Kidney (tissue), 14 donors: ENCODE data around the gene SH3PXD2B. TPM values are rescaled to one million over a fixed set of nuclear protein-coding genes. Genes with fewer than 3 reads are reported as not detected.

Experiments
- DNase-seq, 5 donors: peaks; one replicate each; pipeline ENCODE4 v3.0.0-alpha.2; 2013 to 2020
- FAIRE-seq: peaks from 2 replicates; lab custom pipeline; 2012; peaks lifted over from hg19 to GRCh38; lab: Jason Lieb, UNC
- H3K27ac ChIP-seq, 2 donors: one replicate each; pipeline ENCODE4 v1.7.0; 2013; ENCODE audit warnings: low read depth in 2 of 2, low read length in 2 of 2, inconsistent platforms in 1 of 2
- H3K27me3 ChIP-seq: one replicate; pipeline ENCODE4 v1.7.1; 2013; ENCODE audit warnings: low read length, inconsistent platforms; ENCODE audit not compliant: control insufficient read depth, insufficient read depth
- H3K36me3 ChIP-seq, 3 donors: one replicate each; pipeline versions ENCODE4 v1.7.0 to v1.7.1; 2013; ENCODE audit warnings: low read length in 3 of 3, control low read depth in 1 of 3, inconsistent platforms in 1 of 3; ENCODE audit not compliant: insufficient read depth in 3 of 3, control insufficient read depth in 2 of 3
- H3K4me1 ChIP-seq, 3 donors: one replicate each; pipeline versions ENCODE4 v1.7.0 to v1.7.1; 2013; ENCODE audit warnings: low read length in 3 of 3, inconsistent platforms in 1 of 3, low read depth in 1 of 3; ENCODE audit not compliant: control insufficient read depth in 2 of 3, insufficient read depth in 2 of 3
- H3K4me3 ChIP-seq, 3 donors: one replicate each; pipeline versions ENCODE4 v1.7.0 to v1.8.1; 2013; ENCODE audit warnings: low read length in 3 of 3, control low read depth in 1 of 3, inconsistent platforms in 1 of 3
- H3K9ac ChIP-seq, 3 donors: one replicate each; pipeline versions ENCODE4 v1.7.0 to v1.7.1; 2013; ENCODE audit warnings: low read length in 3 of 3, control low read depth in 1 of 3, inconsistent platforms in 1 of 3
- H3K9me3 ChIP-seq, 3 donors: one replicate each; pipeline versions ENCODE4 v1.7.0 to v1.7.1; 2013; ENCODE audit warnings: low read length in 3 of 3, control low read depth in 1 of 3, inconsistent platforms in 1 of 3; ENCODE audit not compliant: control insufficient read depth in 2 of 3, insufficient read depth in 1 of 3
- CTCF ChIP-seq: IDR thresholded peaks from 3 replicates; pipeline ENCODE4 v1.5.1; 2012; ENCODE audit warnings: mild to moderate bottlenecking, moderate library complexity, borderline replicate concordance; ENCODE audit not compliant: insufficient read depth; ENCODE audit errors: extremely low read depth
- intact Hi-C: fragments of 100-400 bp; cut with DNase I; formaldehyde crosslinking; loops from one replicate; pipeline ENCODE4 v1.11.1; 2022
- polyA plus RNA-seq: library from polyadenylated mRNA; stranded (reverse); fragments of 350-450 nt; fragmentation: Illumina TruSeq; extraction: RNeasy Lipid Tissue Mini Kit (QIAGEN cat#74804); gene quantifications from one replicate; pipeline ENCODE4 v1.2.3, GENCODE V29; 2014; ENCODE audit warnings: low read depth, low replicate concordance; ENCODE audit not compliant: insufficient read depth
- total RNA-seq: library from RNA; stranded (reverse); fragmentation: NEBNext Ultra II Directional; extraction: Animal tissue kit (Norgen Biotek cat#: 25700); gene quantifications from one replicate; pipeline ENCODE4 v1.2.1, GENCODE V29; 2021
- donor health status: control.
- donor health status: control.
- donor health status: control.
- donor health status: control.
- donor health status: control.
- donor health status: DM: yes; HTN: yes; CAD: no.
- donor health status: Normal renal cell carcinoma (clear cell type).

The SH3PXD2B gene
- total and polyA plus RNA-seq, 2 donors from 2014 or later, result 3.1 to 22.8 TPM

DNA sequence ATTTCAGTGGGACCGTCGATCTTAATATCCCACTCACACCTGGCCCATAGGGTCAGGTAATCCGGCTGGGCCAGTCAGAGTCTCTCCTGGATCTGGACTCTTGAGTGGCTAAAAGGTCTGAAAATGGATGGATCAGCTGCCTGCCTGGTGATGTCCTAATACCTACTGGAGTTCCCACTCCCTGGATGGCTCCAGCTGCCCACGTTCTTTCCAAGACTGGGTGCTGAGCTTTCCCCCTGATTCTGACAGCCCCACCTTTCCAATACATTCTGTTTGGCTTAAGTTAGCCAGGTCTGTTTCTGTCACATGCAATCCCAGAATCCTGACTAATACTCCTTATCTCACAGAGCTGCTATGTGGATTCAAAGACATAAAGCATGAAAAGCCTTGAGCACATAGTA lies 10.2 kb downstream of the SH3PXD2B start:
- H3K36me3 ChIP-seq, result no peaks in the 10 kb centered on the region
- H3K9ac ChIP-seq, result no peak overlapping the region
- no peak for TF ChIP-seq CTCF
- H3K27me3 ChIP-seq, result no peaks in the 10 kb centered on the region
- no peak overlapping the region for H3K4me3 ChIP-seq
- intact Hi-C loops, result no loop called here
- FAIRE-seq (no peak), DNase-seq (peak in 1 of 5 donors; percentile 16)
- H3K27ac ChIP-seq, result no peak overlapping the region
- H3K4me1 ChIP-seq, result peaks cover 0 to 6% (median 0%) of the 10 kb centered on the region in 3 donors
- H3K9me3 ChIP-seq, result no peaks in the 10 kb centered on the region

GRCh38 chr5:172443441-172444109 lies 10.8 kb downstream of the SH3PXD2B start:
- Histone ChIP-seq H3K4me1 (peaks cover 0 to 6% (median 0%) of the 10 kb centered on the region in 3 donors), H3K27ac (no peak overlapping the region), H3K27me3 (no peaks in the 10 kb centered on the region), H3K9ac (no peak overlapping the region), H3K9me3 (no peaks in the 10 kb centered on the region), H3K36me3 (no peaks in the 10 kb centered on the region), H3K4me3 (no peak overlapping the region)
- intact Hi-C loops, result no loop called here
- TF ChIP-seq CTCF, result no peak
- FAIRE-seq (no peak), DNase-seq (peak in 2 of 5 donors; percentile 31 to 38)

DNA sequence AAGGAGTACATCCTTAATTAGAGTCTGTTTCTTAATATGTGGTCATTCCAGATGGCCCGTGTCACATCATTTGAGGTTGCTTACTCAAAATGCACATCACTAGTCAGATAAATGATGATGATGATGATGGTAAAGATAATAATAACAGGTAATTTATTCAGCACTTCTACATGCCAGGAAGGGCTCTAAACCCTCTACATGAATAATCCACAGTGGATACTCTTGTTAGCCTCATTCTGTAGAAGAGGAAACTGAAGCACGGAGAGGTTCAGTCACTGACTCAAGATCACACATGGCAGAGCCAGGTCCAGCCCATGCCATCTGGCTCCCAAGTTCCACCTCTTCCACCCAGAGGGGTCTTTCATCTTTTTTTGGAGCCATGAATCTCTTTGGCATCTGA lies 11.7 kb downstream of the SH3PXD2B start:
- Histone ChIP-seq H3K36me3 (no peaks in the 10 kb centered on the region), H3K4me1 (peaks cover 0 to 6% (median 0%) of the 10 kb centered on the region in 3 donors), H3K9me3 (no peaks in the 10 kb centered on the region), H3K27ac (no peak overlapping the region), H3K9ac (no peak overlapping the region), H3K4me3 (no peak overlapping the region), H3K27me3 (no peaks in the 10 kb centered on the region)
- intact Hi-C loops, result no loop called here
- DNase-seq, result no peak
- FAIRE-seq, result no peak
- TF ChIP-seq CTCF, result no peak
